22Rv1 (cell line): ENCODE data around the gene DPYSL4.

ENCODE experiments used
- CTCF ChIP-seq: fragments of 450-650 bp; IDR thresholded peaks from 2 replicates; pipeline ENCODE4 v1.5.1; 2017; ENCODE audit warnings: mild to moderate bottlenecking
- ZFX ChIP-seq: fragments of 450-650 bp; IDR thresholded peaks from 2 replicates; pipeline ENCODE4 v1.6.1; 2017; ENCODE audit warnings: antibody characterized with exemption, borderline replicate concordance

GRCh38 chr10:132145521-132146185 is 41.1 kb upstream of the DPYSL4 start:
- TF ChIP-seq CTCF (no peak), ZFX (no peak)
